Inferior parietal cortex (tissue), 1 donor: ENCODE measurements around the gene AK9.
A peak's percentile ranks its signal among the peaks of the same experiment; 100 is the strongest.

ENCODE experiments used
- DNase-seq: peaks from one replicate; pipeline ENCODE4 v3.0.0-alpha.2; 2016; ENCODE audit errors: extremely low spot score

The AK9 gene

GRCh38 chr6:109512271-109512817 is 178.7 kb downstream of the AK9 start:
- DNase-seq, result no peak

GRCh38 chr6:109511832-109512231 is 179.2 kb downstream of the AK9 start:
- DNase-seq, result no peak

DNA sequence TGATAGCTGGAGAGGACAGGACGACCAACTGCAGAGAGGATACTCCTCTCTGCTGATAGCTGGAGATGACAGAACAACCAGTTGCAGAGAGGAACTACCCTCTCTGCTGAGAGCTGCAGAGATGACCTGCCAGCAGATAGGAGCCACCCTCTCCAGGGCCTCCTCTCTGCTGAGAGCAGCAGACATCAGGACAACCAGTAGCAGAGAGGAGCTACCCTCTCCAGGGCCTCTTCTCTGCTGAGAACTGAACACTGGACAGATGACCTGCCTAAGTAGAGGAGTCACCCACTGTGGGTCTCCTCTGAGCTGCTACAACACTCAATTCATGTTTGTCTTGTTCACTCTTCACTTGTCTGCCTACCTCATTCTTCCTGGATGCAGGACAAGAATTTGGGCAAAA is 180.6 kb downstream of the AK9 start:
- DNase-seq, result no peak

- DNase-seq, result no peak
Measured at GRCh38 chr6:109508166-109508860, 182.7 kb downstream of the AK9 start.

GRCh38 chr6:109507490-109508072 is 183.4 kb downstream of the AK9 start:
- no peak for DNase-seq

GRCh38 chr6:109506841-109507240 is 184.2 kb downstream of the AK9 start:
- DNase-seq, result no peak

GRCh38 chr6:109506314-109506713 is 184.7 kb downstream of the AK9 start:
- DNase-seq, result no peak

DNA sequence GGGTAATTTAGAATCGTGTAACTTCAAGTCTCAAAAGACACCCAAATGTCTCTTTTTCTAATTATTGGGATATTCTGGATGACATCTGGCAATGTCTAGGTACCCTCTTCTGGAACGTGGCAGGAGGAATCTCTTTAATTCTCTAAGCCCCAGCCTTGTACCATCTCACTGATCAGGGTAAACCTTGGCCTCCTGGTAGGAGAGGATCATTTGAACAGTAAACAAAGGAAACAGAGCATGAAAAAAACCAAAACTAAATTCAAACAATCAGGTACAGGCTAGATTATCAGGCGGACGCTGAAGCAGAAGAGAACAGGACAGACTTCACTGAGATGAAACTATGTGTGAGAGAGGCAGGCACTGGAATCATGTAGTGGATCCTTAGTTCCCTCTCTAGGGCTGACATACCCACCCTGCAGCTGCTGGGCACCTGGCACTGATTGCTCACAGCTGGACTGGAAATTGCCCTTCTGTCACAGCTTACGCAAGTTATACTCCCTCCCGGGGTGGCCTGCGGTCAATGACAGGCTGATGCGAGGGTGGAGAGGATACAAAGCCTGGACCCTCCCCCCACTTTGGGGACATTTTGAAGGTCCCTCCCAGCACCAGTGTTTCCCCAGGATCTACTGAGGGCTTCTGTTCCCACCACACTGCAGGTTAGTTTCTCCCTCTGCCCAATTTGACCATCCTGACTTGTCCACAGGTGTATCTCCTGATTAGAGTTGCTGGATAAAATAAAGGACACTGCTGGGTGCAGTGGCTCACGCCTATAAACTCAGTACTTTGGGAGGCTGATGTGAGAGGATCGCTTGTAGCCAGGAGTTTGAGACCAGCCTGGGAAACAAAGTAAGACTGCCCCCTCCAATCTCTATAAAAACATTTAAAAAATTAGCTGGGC is 187.4 kb downstream of the AK9 start:
- no peak for DNase-seq

GRCh38 chr6:109498936-109499335 is 192.1 kb downstream of the AK9 start:
- DNase-seq, result no peak

DNA sequence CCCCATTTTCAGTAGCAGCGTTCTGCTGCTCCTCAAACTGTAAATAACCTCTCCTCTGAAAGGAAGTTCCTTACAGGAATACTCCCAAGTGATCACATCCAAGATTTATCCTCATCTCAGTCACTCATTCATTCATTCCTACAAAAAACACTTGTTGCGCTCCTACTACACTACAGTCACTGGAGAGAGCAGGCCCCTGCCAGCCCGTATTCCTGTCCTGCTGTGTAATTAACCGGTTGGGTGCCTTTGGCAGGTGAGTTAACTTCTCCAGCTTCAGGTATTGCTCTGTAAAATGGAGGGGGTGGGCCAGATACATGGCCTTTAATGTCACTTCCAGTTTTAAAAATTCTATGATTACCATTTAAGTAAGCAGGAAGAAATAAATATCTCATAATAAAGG is 192.9 kb downstream of the AK9 start:
- no peak for DNase-seq

- no peak for DNase-seq
Measured at GRCh38 chr6:109496036-109496772, 194.8 kb downstream of the AK9 start.

- no peak for DNase-seq
Measured at GRCh38 chr6:109493865-109494264, 197.1 kb downstream of the AK9 start.

DNA sequence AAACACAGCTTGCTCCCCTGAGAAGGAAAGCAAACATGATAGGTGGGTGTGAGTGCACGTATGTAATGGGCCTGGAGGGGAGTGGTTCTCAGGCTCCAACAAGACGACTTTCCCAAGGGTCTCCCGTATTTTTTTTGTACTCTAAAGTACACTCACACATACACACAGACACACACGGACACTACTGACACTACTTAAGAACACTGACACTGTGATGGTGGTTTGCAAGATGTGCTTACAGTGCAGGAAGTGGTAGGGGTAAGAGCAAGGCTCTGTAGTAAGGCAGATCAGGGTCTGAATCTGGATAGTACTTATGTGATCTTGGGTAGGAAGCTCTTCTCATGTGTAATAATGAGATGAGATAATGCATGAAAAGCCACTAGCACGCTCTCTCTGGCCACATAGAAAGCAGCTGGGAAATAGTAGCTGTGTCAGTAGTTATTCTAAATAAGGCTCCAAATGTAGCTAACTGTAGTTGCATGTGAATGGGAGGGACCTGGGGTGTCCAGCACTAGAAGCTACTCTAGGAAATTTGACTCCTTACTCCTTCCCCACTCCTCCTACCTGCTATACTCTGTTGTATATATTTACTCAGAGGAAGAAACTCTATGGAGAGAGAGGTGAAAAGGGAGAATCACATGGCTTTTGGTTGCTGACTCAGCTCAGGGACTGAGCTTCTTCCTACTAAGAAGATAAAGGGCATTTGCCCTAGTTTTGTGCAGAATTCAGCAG is 199.6 kb downstream of the AK9 start:
- DNase-seq, result no peak

GRCh38 chr6:109490713-109491112 is 200.3 kb downstream of the AK9 start:
- DNase-seq, result no peak

- DNase-seq, result no peak
Measured at GRCh38 chr6:109488001-109488400, 203.0 kb downstream of the AK9 start.

DNA sequence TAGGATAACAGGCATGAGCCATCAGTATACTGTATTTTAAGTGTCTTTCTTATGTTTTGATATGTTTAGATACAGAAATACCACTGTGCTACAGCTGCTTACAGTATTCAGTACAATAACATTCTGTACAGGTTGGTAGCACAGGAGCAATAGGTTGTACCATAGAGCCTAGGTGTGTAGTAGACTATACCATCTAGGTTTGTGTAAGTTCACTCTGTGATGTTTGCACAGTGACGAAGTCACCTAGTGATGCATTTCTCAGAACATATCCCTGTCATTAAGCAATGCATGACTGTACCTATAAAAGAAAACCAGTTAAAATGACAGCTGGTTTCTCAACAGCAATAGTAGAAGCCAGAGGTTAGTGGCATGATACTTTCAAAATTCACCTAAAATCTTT is 204.9 kb downstream of the AK9 start:
- DNase-seq, result no peak

DNA sequence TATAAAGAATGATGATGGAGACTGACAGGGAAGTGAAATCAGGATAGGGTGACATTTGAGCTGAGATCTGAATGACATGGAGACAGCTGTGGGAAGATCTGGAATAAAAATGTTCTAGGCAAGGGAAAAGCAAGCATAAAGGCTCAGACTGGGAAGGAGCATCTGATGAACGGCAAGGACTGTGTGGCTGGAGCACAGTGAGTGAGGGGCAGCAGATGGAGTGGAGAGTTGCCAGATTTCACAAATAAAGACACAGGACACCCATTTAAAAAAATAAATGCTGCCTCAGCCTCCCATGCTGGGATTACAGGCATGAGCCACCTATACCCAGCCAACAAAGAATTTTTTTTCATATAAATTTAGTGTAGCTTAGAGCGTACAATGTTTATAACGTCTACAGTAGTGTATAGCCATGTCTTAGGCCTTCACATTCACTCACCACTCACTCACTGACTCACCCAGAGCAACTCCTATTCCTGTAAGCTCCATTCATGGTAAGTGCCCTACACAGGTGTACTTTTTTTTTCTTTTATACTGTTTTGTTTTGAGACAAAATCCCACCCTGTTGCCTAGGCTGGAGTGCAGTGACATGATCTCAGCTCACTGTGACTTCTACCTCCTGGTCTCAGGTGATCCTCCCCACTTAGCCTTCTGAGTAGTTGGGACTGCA is 205.6 kb downstream of the AK9 start:
- DNase-seq, result no peak

DNA sequence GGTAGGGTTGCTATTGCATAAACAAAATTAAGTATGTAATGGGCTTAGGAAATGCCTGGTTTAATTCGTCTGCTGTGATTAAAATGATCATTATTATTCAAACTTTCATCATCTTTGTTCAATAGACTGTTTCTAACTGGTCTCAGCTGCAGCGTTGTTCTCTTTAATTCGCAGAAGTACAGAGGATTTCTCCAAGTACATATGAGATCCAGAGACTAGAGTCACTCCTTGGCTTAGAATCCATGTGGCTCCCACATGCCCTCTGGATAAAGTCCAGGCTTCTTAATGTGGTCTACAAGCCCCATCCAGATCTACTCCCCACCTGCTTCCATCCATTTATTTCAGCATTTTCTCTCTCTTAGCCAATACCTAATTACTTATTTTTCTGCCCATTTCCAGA is 206.9 kb downstream of the AK9 start:
- no peak for DNase-seq

- DNase-seq, result no peak
Measured at GRCh38 chr6:109483735-109484057, 207.3 kb downstream of the AK9 start.

DNA sequence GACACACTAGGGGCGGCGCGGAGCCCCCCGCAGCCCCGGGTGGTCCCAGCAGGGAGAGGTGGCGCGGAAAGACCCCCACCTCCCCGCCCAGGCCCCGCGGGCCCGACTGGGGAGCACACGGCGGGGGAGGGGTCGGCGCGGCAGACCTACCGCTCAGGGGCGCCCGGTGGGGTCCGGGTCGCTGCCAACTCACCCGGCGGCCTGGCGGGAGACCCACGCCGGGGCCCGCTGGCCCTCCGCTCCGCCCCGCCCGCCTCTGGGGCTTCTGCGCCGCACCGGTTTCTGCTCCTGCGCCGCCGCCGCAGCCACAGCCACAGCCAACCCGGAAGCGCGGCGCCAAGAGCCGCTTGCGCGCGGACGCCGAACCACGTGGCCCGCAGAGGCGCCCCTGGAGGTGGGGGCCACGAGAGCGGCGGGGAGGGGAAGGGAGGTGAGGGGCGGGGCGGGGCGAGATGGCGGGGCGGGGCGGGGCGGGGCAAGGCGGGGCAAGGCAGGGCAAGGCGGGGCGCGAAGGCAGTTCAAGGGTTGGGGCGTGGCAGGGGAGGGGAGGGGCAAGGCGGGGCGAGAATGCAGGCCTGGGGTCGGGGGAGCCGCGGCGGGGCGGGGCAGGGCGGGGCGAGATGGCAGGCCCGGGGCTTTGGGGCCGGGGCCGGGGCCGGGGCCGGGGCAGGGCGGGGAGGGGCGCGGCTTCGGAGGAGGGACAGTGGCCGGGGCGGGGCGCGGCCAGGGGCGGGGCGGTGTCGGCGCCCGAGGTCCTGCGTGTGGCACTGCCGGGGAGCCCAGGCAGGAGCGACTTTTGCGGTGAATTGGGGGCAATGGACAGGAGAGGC is 207.9 kb downstream of the AK9 start, which contains the start of gene ZBTB24:
Gene ZBTB24, minus strand, starts transcription at position 315 of the 830 bp plus-strand sequence. CDS start 1,193 bp downstream, outside the sequence.
- DNase-seq, result peak; percentile 83
